ENCODE results near the gene GPR139. TPM values are rescaled to one million over a fixed set of nuclear protein-coding genes. Genes with fewer than 3 reads are reported as not detected.

Gene GPR139
- polyA plus RNA-seq, 1 of the 3 experiments (the other 2 are of a cell fraction) = not detected

GRCh38 chr16:20026361-20027072, 47.2 kb downstream of the GPR139 start:
- no peaks in the 10 kb centered on the region; the same call in 1 of the 2 replicates for H3K9me3 ChIP-seq
- CTCF ChIA-PET = interaction anchor here (1.2 to 1.9 kb wide), 3 partner anchors 9 to 274 kb away, joined by 4 to 6 read pairs (median 6); no protein-coding TSS in a partner anchor
- H3K79me2 ChIP-seq (ENCODE audit: insufficient read depth) = no peaks in the 10 kb centered on the region
- DNase-seq = no peak
- POLR2A ChIA-PET = no interaction called here
- H3K36me3 ChIP-seq (replicated peaks in 1 of 2; ENCODE audit: control insufficient read depth in 1 of 2, insufficient read depth in 2 of 2, low read length in 1 of 2) = no peaks in the 10 kb centered on the region
- no peak overlapping the region for H3K27ac ChIP-seq (ENCODE audit: low read depth in 2 of 2, low read length in 1 of 2)
- 10% methylated on average over 2 of the region's 2 CpGs for WGBS (ENCODE audit: low lambda C conversion rate)
- H4K20me1 ChIP-seq (ENCODE audit: insufficient read depth) = no peaks in the 10 kb centered on the region
- no peak for TF ChIP-seq CHD2 (IDR thresholded peaks at IDR 0.05; ENCODE audit: low read length, partially characterized antibody)
- H2AFZ ChIP-seq (ENCODE audit: low read depth) = no peak overlapping the region
- no peaks in the 10 kb centered on the region; a peak in 1 of 4 replicates for H3K4me1 ChIP-seq (ENCODE audit: control insufficient read depth in 1 of 2, insufficient read depth in 2 of 2, low read depth in 1 of 2, low read length in 1 of 2)
- no peak overlapping the region for H3K4me2 ChIP-seq
- H3K4me3 ChIP-seq (ENCODE audit: low read depth in 2 of 2, low read length in 1 of 2) = no peak overlapping the region
- H3K9ac ChIP-seq = no peak overlapping the region
- no peaks in the 10 kb centered on the region for H3K27me3 ChIP-seq (ENCODE audit: insufficient read depth)
- H3K9me2 ChIP-seq = no peaks in the 10 kb centered on the region
- H3F3A ChIP-seq (replicated peaks; ENCODE audit: insufficient read depth) = no peaks in the 10 kb centered on the region

GRCh38 chr16:20023190-20023589, 50.5 kb downstream of the GPR139 start:
- H3K4me2 ChIP-seq = no peak overlapping the region
- no peak overlapping the region for H3K4me3 ChIP-seq (ENCODE audit: low read depth in 2 of 2, low read length in 1 of 2)
- H3K9me3 ChIP-seq = no peaks in the 10 kb centered on the region
- TF ChIP-seq, protein P1, sequence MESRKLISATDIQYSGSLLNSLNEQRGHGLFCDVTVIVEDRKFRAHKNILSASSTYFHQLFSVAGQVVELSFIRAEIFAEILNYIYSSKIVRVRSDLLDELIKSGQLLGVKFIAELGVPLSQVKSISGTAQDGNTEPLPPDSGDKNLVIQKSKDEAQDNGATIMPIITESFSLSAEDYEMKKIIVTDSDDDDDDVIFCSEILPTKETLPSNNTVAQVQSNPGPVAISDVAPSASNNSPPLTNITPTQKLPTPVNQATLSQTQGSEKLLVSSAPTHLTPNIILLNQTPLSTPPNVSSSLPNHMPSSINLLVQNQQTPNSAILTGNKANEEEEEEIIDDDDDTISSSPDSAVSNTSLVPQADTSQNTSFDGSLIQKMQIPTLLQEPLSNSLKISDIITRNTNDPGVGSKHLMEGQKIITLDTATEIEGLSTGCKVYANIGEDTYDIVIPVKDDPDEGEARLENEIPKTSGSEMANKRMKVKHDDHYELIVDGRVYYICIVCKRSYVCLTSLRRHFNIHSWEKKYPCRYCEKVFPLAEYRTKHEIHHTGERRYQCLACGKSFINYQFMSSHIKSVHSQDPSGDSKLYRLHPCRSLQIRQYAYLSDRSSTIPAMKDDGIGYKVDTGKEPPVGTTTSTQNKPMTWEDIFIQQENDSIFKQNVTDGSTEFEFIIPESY (IDR thresholded peaks at IDR 0.05; ENCODE audit: borderline replicate concordance, low read depth) = no peak
- TF ChIP-seq REST (IDR thresholded peaks at IDR 0.05; ENCODE audit: low read depth, low read length) = peak; percentile 84
- no peak overlapping the region for H2AFZ ChIP-seq (ENCODE audit: low read depth)
- H3K27ac ChIP-seq (ENCODE audit: low read depth in 2 of 2, low read length in 1 of 2) = no peak overlapping the region
- H3K27me3 ChIP-seq (ENCODE audit: insufficient read depth) = no peaks in the 10 kb centered on the region
- no peaks in the 10 kb centered on the region for H3K9me2 ChIP-seq
- POLR2A ChIA-PET = interaction anchor here (0.5 kb wide), 1 partner anchor 332 kb away, joined by 3 read pairs; no protein-coding TSS in a partner anchor
- no peaks in the 10 kb centered on the region for H3K79me2 ChIP-seq (ENCODE audit: insufficient read depth)
- CTCF ChIA-PET = no interaction called here
- no peaks in the 10 kb centered on the region for H4K20me1 ChIP-seq (ENCODE audit: insufficient read depth)
- WGBS (ENCODE audit: low lambda C conversion rate) = 0% methylated on average over 1 of the region's 1 CpG
- no peaks in the 10 kb centered on the region for H3K36me3 ChIP-seq (replicated peaks in 1 of 2; ENCODE audit: control insufficient read depth in 1 of 2, insufficient read depth in 2 of 2, low read length in 1 of 2)
- no peaks in the 10 kb centered on the region; a peak in 1 of 4 replicates for H3K4me1 ChIP-seq (ENCODE audit: control insufficient read depth in 1 of 2, insufficient read depth in 2 of 2, low read depth in 1 of 2, low read length in 1 of 2)
- no peak for DNase-seq
- H3F3A ChIP-seq (replicated peaks; ENCODE audit: insufficient read depth) = no peaks in the 10 kb centered on the region
- no peak overlapping the region for H3K9ac ChIP-seq
